Stimulated activated CD4-positive, alpha-beta T cell treated with anti-CD3 and anti-CD28 coated beads, Interleukin-15, amount 100 ng/mL, for 1 hour (primary cell): Measurements from ENCODE around the gene SETD4.
"Not testable (repeated sequence)": the region's sequence is repeated elsewhere in the genome, so short reads cannot be mapped to it uniquely, and the experiment has no call there.

Source experiments
- DNase-seq, 2 donors: peaks; one replicate each; pipeline ENCODE4 v3.0.0-alpha.2; 2020; ENCODE audit warnings: low read depth in 1 of 2, low spot score in 1 of 2

The SETD4 gene

GRCh38 chr21:36060159-36060921, at the start of gene SETD4:
TSS of gene SETD4 (minus strand) at chr21:36060526. CDS start at chr21:36058888, 1,638 bp downstream.
- DNase-seq = peak; percentile 88 to 92

GRCh38 chr21:36109868-36110267, 49.5 kb upstream of the SETD4 start:
- no peak for DNase-seq

- no peak for DNase-seq
These were observed 45.1 kb upstream of the SETD4 start for GRCh38 chr21:36105327-36105842.

GRCh38 chr21:36104317-36105300, 44.3 kb upstream of the SETD4 start:
- peak; percentile 9 to 44 for DNase-seq

- no peak for DNase-seq
These were observed 43.1 kb upstream of the SETD4 start for GRCh38 chr21:36103434-36103833.

GRCh38 chr21:36100971-36101641, 40.8 kb upstream of the SETD4 start:
- DNase-seq = no peak

- not testable (repeated sequence) for DNase-seq
These were observed 39.4 kb upstream of the SETD4 start for GRCh38 chr21:36099695-36100211.

GRCh38 chr21:36099000-36099399, 38.7 kb upstream of the SETD4 start:
- no peak for DNase-seq

GRCh38 chr21:36098182-36098532, 37.8 kb upstream of the SETD4 start:
- DNase-seq = no peak

- no peak for DNase-seq
These were observed 37.3 kb upstream of the SETD4 start for GRCh38 chr21:36097427-36098181.

- no peak for DNase-seq
These were observed 36.3 kb upstream of the SETD4 start for GRCh38 chr21:36096398-36097290.

- no peak for DNase-seq
These were observed 33.2 kb upstream of the SETD4 start for GRCh38 chr21:36093512-36093911.

- DNase-seq = no peak
These were observed 32.4 kb upstream of the SETD4 start for GRCh38 chr21:36092681-36093080.

GRCh38 chr21:36089946-36090345, 29.6 kb upstream of the SETD4 start:
- no peak for DNase-seq

GRCh38 chr21:36087362-36088138, 27.2 kb upstream of the SETD4 start:
- no peak for DNase-seq

- no peak for DNase-seq
These were observed 21.9 kb upstream of the SETD4 start for GRCh38 chr21:36082237-36082664.

- no peak for DNase-seq
These were observed 20.1 kb upstream of the SETD4 start for GRCh38 chr21:36080386-36080785.

GRCh38 chr21:36079671-36080070, 19.3 kb upstream of the SETD4 start:
- no peak for DNase-seq
